HL-60 (cell line): ENCODE measurements around the gene OR8H2.
"Not testable (repeated sequence)": the region's sequence is repeated elsewhere in the genome, so short reads cannot be mapped to it uniquely, and the experiment has no call there.

Experiments
- DNase-seq, 2 experiments: peaks; one replicate each; pipeline ENCODE4 v3.0.0-alpha.2; 2010 to 2020; ENCODE audit warnings: low read depth in 1 of 2, low spot score in 1 of 2
- H3K27ac ChIP-seq: fragments of 250-450 bp; sonication (Bioruptor Pico); replicated peaks from 2 replicates; pipeline ENCODE4 v1.5.1; 2020; ENCODE audit warnings: mild to moderate bottlenecking, moderate library complexity
- H3K27me3 ChIP-seq: fragments of 250-450 bp; sonication (Bioruptor Pico); 2 replicates; pipeline ENCODE4 v1.5.1; 2021; ENCODE audit warnings: mild to moderate bottlenecking, moderate library complexity; ENCODE audit not compliant: insufficient read depth, poor library complexity, severe bottlenecking
- H3K4me3 ChIP-seq: replicated peaks from 2 replicates; pipeline ENCODE4 v1.5.1; 2011; ENCODE audit warnings: mild to moderate bottlenecking, control low read depth, low read length; ENCODE audit not compliant: insufficient read depth
- GABPA ChIP-seq: IDR thresholded peaks from 2 replicates; pipeline ENCODE4 v1.6.1; 2012; ENCODE audit warnings: low read depth
- POLR2AphosphoS5 ChIP-seq: IDR thresholded peaks from 2 replicates; pipeline ENCODE4 v1.6.1; 2012; ENCODE audit warnings: low read depth
- REST ChIP-seq: IDR thresholded peaks from 2 replicates; pipeline ENCODE4 v1.6.1; 2012; ENCODE audit warnings: low read depth; ENCODE audit not compliant: insufficient replicate concordance
- SPI1 ChIP-seq: IDR thresholded peaks from 2 replicates; pipeline ENCODE4 v1.6.1; 2012; ENCODE audit warnings: low read depth, mild to moderate bottlenecking, borderline replicate concordance
- TF ChIP-seq, protein P1 (sequence below): IDR thresholded peaks from one replicate; pipeline ENCODE4 v1.5.1; 2011; ENCODE audit warnings: low read length, control low read depth, inconsistent platforms; ENCODE audit not compliant: insufficient read depth

The OR8H2 gene

DNA sequence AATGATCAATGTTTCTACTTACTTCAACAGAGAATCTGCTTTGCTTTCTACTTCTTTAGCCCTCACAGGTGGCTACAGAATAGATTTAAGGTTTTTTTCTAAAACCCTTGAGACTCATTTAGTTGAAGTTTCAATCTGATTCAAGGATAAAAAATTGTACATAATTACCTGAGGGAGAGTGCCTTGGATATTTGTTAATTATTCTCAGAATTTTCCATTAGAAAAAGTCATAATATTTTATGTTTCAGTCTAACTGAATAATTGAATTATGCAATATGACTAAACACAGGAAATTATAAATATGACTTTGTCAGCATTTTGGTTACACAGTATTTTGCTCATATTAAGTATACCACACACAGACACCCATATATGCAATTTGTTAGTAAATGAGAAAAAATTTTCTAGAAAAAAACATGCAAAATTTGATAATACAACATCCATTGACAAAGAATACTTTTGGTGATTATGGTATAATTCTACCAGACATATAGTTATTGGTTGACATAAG, 36.7 kb downstream of the OR8H2 start, which contains the start of gene OR8J3:
Gene OR8J3 (minus strand): TSS at position 51 of the 511 bp plus-strand sequence. CDS start 2,483 bp downstream, outside the sequence.
- no peak for DNase-seq
- TF ChIP-seq GABPA (no peak), REST (no peak), SPI1 (no peak), POLR2AphosphoS5 (no peak)
- TF ChIP-seq, protein P1, sequence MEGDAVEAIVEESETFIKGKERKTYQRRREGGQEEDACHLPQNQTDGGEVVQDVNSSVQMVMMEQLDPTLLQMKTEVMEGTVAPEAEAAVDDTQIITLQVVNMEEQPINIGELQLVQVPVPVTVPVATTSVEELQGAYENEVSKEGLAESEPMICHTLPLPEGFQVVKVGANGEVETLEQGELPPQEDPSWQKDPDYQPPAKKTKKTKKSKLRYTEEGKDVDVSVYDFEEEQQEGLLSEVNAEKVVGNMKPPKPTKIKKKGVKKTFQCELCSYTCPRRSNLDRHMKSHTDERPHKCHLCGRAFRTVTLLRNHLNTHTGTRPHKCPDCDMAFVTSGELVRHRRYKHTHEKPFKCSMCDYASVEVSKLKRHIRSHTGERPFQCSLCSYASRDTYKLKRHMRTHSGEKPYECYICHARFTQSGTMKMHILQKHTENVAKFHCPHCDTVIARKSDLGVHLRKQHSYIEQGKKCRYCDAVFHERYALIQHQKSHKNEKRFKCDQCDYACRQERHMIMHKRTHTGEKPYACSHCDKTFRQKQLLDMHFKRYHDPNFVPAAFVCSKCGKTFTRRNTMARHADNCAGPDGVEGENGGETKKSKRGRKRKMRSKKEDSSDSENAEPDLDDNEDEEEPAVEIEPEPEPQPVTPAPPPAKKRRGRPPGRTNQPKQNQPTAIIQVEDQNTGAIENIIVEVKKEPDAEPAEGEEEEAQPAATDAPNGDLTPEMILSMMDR, result no peak
- Histone ChIP-seq H3K27me3 (no peaks in the 10 kb centered on the region), H3K4me3 (no peak within 1 kb of the TSS), H3K27ac (no peak within 1 kb of the TSS)

DNA sequence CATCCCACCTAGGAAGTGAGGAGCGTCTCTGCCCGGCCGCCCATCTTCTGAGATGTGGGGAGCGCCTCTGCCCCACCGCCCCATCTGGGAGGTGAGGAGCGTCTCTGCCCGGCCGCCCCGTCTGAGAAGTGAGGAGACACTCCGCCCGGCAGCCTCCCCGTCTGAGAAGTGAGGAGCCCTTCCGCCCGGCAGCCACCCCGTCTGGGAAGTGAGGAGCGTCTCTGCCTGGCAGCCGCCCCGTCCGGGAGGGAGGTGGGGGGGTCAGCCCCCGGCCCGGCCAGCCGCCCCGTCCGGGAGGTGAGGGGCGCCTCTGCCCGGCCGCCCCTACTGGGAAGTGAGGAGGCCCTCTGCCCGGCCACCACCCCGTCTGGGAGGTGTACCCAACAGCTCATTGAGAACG, 40.2 kb downstream of the OR8H2 start:
- not testable (repeated sequence) for H3K27me3 ChIP-seq, H3K4me3 ChIP-seq, DNase-seq, H3K27ac ChIP-seq

DNA sequence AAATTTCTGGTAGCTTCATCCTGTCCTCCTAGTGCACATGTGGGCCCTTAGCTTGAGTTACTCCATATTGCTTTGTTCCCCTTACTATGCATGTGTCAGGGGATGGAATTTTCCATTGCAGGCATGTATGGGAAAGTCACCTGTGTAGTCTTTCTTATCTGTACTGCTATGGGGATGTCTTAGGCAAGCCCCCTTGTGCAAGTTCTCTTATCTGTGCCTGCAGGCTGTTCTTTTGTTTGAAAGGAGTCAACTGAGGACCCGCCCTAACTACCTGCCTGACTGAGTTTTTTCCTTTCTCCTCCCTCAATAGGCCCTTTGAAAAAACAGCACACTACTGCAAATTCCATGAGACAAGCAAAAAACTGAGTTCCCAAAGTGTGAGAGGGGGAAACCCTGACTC, 47.9 kb downstream of the OR8H2 start:
- DNase-seq, result no peak
- H3K27ac ChIP-seq, result no peak overlapping the region
- TF ChIP-seq POLR2AphosphoS5 (no peak), SPI1 (no peak), REST (no peak), GABPA (no peak)
- TF ChIP-seq, protein P1, result no peak
- H3K4me3 ChIP-seq, result no peak overlapping the region
- H3K27me3 ChIP-seq, result no peaks in the 10 kb centered on the region

- TF ChIP-seq REST (no peak), POLR2AphosphoS5 (no peak), SPI1 (no peak), GABPA (no peak)
- TF ChIP-seq, protein P1, result no peak
Observed at GRCh38 chr11:56152333-56152732, 48.8 kb downstream of the OR8H2 start.

More at GRCh38 chr11:56152333-56152732, 48.8 kb downstream of the OR8H2 start:
- Histone ChIP-seq H3K27me3 (no peaks in the 10 kb centered on the region), H3K27ac (no peak overlapping the region), H3K4me3 (no peak overlapping the region)
- no peak for DNase-seq
